Gastrocnemius medialis (tissue), 4 donors: Measurements from ENCODE around the gene PPIL6.

Experiments used
- CTCF ChIP-seq, 5 experiments: fragments of 450-650 bp in 3 of 5; fragments of 200-600 bp in 2 of 5; sonication (generic) in 2 of 5; IDR thresholded peaks in 4 of 5; conservative IDR thresholded peaks in 1 of 5; 1 replicate in 4 of 5; 2 replicates in 1 of 5; pipeline ENCODE4 v1.5.1; 2016 to 2019; ENCODE audit warnings: antibody characterized with exemption in 5 of 5, mild to moderate bottlenecking in 3 of 5, moderate library complexity in 3 of 5
- POLR2A ChIP-seq, 2 donors: fragments of 450-650 bp; IDR thresholded peaks; one replicate each; pipeline ENCODE4 v1.6.1; 2017; ENCODE audit warnings: antibody characterized with exemption in 2 of 2, mild to moderate bottlenecking in 2 of 2, moderate library complexity in 2 of 2

DNA sequence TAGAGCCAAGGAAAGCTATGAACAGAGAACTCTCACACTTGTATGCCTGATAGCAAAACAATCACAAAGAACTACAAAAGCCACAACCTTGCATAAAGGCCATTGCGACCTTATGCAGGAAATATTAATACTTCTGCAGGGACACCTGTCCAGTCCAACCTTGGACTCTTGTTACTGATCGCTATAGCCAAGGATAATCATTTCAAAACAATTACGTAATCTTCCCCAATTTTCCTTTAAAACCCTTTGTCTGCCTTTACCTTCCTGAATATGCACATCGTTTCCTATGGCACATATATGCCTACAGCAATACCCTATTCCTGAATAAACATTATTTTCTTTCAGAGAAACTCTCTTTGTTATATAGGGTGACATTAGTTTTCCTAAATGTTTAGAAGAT lies 22.8 kb downstream of the PPIL6 start:
- no peak for TF ChIP-seq POLR2A (IDR thresholded peaks at IDR 0.05)
- TF ChIP-seq CTCF (IDR thresholded peaks at IDR 0.05 in 4 of 5, conservative IDR thresholded peaks at IDR 0.05 in 1 of 5) = no peak
